T-helper 2 cell treated with Interferon-gamma antibody and Interleukin-4, amounts not matched to agents 100 ng/mL and 5 ng/mL, for 36 hours (primary cell): ENCODE results near the gene SLC22A2. TPM values are rescaled to one million over a fixed set of nuclear protein-coding genes. Genes with fewer than 3 reads are reported as not detected.
"Not testable (repeated sequence)": the region's sequence is repeated elsewhere in the genome, so short reads cannot be mapped to it uniquely, and the experiment has no call there.

ENCODE experiments used
- intact Hi-C: fragments of 100-400 bp; cut with micrococcal nuclease; formaldehyde crosslinking; loops from one replicate; pipeline ENCODE4 v1.15.1; 2023
- total RNA-seq: library from RNA; stranded (reverse); gene quantifications from 2 replicates; pipeline ENCODE4 v1.2.3, GENCODE V29; 2022

Gene SLC22A2
- total RNA-seq, 1 donor from 2014 or later, result not detected

DNA sequence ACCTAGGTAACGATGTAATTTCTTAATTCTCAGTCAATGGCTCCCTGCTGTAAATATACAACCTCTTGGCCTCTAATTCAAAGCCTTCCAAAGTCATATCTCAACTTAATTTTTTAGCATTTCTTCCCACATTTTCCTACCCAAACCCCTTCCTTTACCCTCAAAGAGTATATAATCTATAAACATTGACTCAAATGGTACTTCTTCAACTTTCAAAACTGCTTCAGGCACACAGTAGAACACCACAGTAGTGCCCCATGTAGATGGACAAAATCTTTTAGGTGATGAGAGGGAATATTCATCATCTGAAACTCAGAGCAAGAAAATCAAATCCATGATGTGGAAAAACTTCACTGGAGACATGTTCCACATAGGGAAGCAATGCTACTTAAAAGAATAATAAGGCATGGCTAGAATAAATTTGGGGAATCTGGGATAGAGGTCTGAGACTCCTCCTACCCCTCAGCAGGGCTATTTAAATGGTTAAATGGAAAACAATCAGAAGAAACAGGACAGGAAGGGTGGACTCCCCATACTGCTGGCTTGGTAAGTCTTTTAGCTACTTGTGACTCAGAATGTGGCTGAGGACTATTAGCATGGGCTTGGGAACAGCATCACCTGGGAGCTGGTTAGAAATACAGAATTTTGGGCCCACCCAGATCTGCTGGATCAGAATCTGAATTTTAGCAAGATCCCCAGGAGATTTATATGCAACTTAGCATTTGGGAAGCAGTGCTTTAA lies 6.4 kb downstream of the SLC22A2 start:
- intact Hi-C loops, result no loop called here

- intact Hi-C loops, result no loop called here
Measured at GRCh38 chr6:160249671-160250070, 8.9 kb downstream of the SLC22A2 start.

- intact Hi-C loops, result no loop called here
Measured at GRCh38 chr6:160248538-160248937, 10.1 kb downstream of the SLC22A2 start.

GRCh38 chr6:160247457-160247883 lies 11.2 kb downstream of the SLC22A2 start:
- intact Hi-C loops, result no loop called here

DNA sequence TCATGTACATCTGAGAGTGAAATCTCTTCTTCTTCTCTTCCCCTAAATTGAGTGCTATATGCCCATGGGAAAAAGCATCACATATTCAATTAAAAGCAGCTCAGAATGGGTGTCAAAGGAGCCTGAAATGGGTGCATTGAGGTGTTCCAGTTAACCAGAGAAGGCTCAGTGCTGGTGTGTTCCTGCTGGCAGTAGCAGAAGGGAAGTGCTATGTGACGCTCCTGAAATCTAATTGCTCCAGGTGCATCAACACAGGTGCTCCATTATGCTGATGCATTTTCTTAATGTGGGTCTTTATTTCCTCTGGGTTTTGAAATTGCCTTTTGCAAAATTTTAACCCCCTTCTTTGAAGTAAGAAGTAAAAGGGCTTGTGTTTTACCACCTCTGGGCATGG lies 17.9 kb downstream of the SLC22A2 start:
- intact Hi-C loops, result no loop called here

- intact Hi-C loops, result no loop called here
Measured at GRCh38 chr6:160239929-160240690, 18.5 kb downstream of the SLC22A2 start.

- intact Hi-C loops, result no loop called here
Measured at GRCh38 chr6:160238761-160239751, 19.6 kb downstream of the SLC22A2 start.

DNA sequence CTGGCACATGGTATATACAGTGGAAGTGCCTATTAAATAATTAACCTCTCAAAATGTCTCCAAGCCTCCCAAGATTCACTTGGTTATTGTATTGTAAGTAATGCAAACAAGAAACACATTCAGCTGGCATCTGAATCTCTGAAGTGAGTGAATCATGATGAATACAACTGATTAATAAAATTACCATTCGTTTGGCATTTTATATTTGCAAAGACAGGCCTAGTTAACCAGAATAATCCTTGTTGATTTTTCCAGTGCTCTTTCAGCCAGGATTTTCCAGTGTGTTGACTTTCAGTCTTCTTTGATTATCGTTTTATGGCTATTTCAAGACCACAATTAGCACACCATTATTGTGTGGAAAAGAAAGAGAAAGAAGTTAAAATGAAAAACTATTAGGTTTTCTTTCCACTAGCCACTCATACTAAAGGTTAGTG lies 20.3 kb downstream of the SLC22A2 start:
- intact Hi-C loops, result no loop called here

GRCh38 chr6:160237597-160238275 lies 20.9 kb downstream of the SLC22A2 start:
- intact Hi-C loops, result not testable (repeated sequence)

- intact Hi-C loops, result not testable (repeated sequence)
Measured at GRCh38 chr6:160236235-160236872, 22.3 kb downstream of the SLC22A2 start.

- intact Hi-C loops, result not testable (repeated sequence)
Measured at GRCh38 chr6:160233950-160234640, 24.5 kb downstream of the SLC22A2 start.

DNA sequence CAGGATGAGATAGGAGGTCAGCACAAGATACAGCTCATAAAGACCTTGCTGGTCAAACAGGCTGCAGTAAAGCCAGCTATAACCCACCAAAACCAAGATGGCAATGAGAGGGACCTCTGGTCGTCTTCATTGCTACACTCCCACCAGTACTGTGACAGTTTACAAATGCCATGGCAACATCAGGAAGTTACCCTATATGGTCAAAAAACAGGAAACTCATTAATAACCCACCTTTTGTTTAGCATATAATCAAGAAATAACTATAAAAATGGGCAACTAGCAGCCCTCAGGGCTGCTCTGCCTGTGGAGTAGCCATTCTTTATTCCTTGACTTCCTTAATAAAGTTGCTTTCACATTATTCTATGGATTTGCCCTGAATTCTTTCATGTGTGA lies 30.9 kb downstream of the SLC22A2 start:
- intact Hi-C loops, result no loop called here

DNA sequence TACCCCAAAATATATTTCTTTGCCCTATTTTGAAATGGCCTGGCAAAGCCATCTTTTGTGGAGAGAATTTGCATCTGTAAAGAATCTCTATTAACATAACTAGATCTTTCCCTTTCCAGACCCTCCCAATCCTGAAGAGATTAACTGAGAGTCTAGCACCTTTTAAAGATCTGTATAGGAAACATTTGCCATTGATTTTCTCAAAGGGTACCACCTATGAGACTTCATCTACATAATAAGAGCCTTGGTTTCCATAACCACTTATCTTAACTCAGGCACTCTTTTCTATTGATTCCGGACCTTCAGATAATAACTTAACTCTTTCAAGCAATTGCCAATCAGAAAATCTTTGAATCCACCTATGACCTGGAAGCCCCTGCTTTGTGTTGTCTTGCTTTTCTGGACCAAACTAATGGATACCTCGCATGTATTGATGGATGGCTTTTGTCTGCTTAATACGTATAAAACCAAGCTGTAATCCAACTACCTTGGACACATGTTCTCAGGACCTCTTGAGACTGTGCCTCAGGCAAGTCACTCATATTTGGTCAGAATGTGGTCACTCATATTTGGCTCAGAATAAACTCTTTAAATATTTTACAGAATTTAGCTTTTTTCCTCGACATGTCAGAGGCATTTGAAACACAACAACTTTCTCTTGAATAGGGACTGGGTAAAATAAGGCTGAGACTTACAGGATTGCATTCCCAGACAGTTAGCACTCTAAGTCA lies 31.4 kb downstream of the SLC22A2 start:
- intact Hi-C loops, result no loop called here

DNA sequence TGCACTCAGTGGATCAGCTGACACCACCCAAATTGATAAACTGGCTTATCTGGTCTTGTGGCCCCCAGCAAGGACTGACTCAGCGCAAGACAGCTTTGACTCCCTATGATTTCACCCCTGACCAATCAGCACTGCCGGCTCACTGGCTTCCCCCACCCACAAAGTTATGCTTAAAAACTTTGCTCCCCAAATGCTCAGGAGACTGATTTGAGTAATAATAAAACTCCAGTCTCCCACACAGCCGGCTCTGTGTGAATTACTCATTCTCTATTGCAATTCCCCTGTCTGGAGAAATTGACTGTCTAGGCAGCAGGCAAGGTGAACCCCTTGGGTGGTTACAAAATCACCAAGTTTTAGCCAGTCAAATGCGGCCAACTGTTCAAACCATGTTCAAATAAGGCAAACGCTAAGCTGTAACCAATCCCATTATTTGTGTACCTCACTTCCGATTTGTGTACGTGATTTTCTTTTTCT lies 32.5 kb downstream of the SLC22A2 start:
- intact Hi-C loops, result no loop called here

GRCh38 chr6:160224639-160225237 lies 33.9 kb downstream of the SLC22A2 start:
- intact Hi-C loops, result no loop called here

DNA sequence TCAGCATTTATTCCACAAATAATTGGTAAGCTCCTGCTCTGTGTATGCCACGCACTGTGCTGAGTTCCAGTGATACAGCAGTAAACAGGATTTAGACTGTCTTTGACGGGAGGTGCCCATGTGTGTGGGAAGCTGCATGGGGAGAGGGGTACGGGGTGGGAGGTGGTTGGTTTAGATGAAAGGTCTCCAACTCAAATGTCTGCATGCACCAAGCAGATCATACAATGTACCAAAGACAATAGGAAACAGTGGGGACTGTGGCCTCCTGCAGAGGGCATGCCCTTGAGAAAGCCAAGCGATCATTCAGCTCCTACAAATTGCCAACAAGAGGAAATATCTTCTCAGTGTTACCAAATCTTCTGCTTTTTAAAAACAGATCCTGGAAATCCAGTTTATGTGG lies 36.1 kb downstream of the SLC22A2 start:
- intact Hi-C loops, result no loop called here

DNA sequence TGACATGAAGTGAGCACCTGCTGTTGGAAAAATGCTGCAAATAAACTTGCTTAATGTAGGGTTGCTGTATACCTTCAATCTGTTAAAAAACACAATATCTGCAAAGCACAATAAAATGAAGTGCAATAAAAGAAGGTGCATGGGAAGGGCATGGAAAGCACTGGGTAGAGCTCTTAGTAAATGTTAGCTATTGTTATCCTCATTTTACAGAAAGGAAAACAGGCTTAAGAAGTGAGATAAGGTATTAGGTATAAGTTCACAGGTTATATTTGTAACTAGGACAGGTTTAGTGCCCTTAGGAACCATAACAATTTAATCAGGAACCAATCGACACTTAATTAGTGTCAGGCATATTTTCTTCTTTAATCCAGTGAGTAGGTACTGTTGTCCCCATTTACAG lies 36.7 kb downstream of the SLC22A2 start:
- intact Hi-C loops, result no loop called here

- intact Hi-C loops, result no loop called here
Measured at GRCh38 chr6:160221423-160221822, 37.2 kb downstream of the SLC22A2 start.

- intact Hi-C loops, result no loop called here
Measured at GRCh38 chr6:160218810-160219209, 39.8 kb downstream of the SLC22A2 start.
